ENCODE measurements around the gene OR2B2.

The OR2B2 gene

GRCh38 chr6:27899543-27899942, 12.7 kb downstream of the OR2B2 start:
- ATAC-seq (no peak), DNase-seq (ENCODE audit: low spot score in 2 of 2) (no peak)
- H3K4me1 Mint-ChIP-seq: peaks cover 10% of the 10 kb centered on the region
- H3K36me3 Mint-ChIP-seq: peaks cover 24% of the 10 kb centered on the region
- H3K9me3 Mint-ChIP-seq: no peaks in the 10 kb centered on the region
- no peak overlapping the region for H3K4me3 Mint-ChIP-seq
- H3K27ac Mint-ChIP-seq: no peak overlapping the region

- peaks cover 16% of the 10 kb centered on the region for H3K36me3 Mint-ChIP-seq
- peaks cover 17% of the 10 kb centered on the region for H3K4me1 Mint-ChIP-seq
These were observed 14.5 kb downstream of the OR2B2 start for GRCh38 chr6:27897580-27898206.

GRCh38 chr6:27896398-27896796, 15.8 kb downstream of the OR2B2 start:
- Mint-ChIP-seq H3K27ac (no peak overlapping the region), H3K9me3 (no peaks in the 10 kb centered on the region), H3K4me1 (peaks cover 20% of the 10 kb centered on the region), H3K4me3 (no peak overlapping the region), H3K36me3 (peaks cover 5% of the 10 kb centered on the region)
- ATAC-seq: no peak
- DNase-seq (ENCODE audit: low spot score in 2 of 2): no peak

More at GRCh38 chr6:27897580-27898206, 14.5 kb downstream of the OR2B2 start:
- H3K4me3 Mint-ChIP-seq: no peak overlapping the region
- no peaks in the 10 kb centered on the region for H3K9me3 Mint-ChIP-seq
- no peak overlapping the region for H3K27ac Mint-ChIP-seq
- no peak for ATAC-seq
- no peak for DNase-seq (ENCODE audit: low spot score in 2 of 2)

- peaks cover 29% of the 10 kb centered on the region for H3K4me1 Mint-ChIP-seq
- H3K27ac Mint-ChIP-seq: no peak overlapping the region
- DNase-seq (ENCODE audit: low spot score in 2 of 2) (peak in 1 of 2 donors; percentile 76), ATAC-seq (peak; percentile 36)
- no peak overlapping the region for H3K4me3 Mint-ChIP-seq
- H3K36me3 Mint-ChIP-seq: no peaks in the 10 kb centered on the region
- no peaks in the 10 kb centered on the region for H3K9me3 Mint-ChIP-seq
These were observed 17.1 kb downstream of the OR2B2 start for GRCh38 chr6:27894839-27895762.

- Mint-ChIP-seq H3K9me3 (no peaks in the 10 kb centered on the region), H3K4me1 (peaks cover 37% of the 10 kb centered on the region), H3K36me3 (no peaks in the 10 kb centered on the region), H3K4me3 (no peak overlapping the region), H3K27ac (no peak overlapping the region)
- DNase-seq (ENCODE audit: low spot score in 2 of 2) (peak; percentile 62 to 88), ATAC-seq (peak; percentile 24)
These were observed 18.1 kb downstream of the OR2B2 start for GRCh38 chr6:27893836-27894807.

- DNase-seq (ENCODE audit: low spot score in 2 of 2) (peak; percentile 75 to 97), ATAC-seq (peak; percentile 76)
- Mint-ChIP-seq H3K4me1 (peaks cover 37% of the 10 kb centered on the region), H3K9me3 (no peaks in the 10 kb centered on the region), H3K27ac (no peak overlapping the region), H3K36me3 (no peaks in the 10 kb centered on the region), H3K4me3 (no peak overlapping the region)
These were observed 18.9 kb downstream of the OR2B2 start for GRCh38 chr6:27893059-27893835.

- peak; percentile 0 for ATAC-seq
- Mint-ChIP-seq H3K4me1 (peaks cover 37% of the 10 kb centered on the region), H3K9me3 (no peaks in the 10 kb centered on the region), H3K4me3 (no peak overlapping the region), H3K27ac (no peak overlapping the region), H3K36me3 (no peaks in the 10 kb centered on the region)
- no peak for DNase-seq (ENCODE audit: low spot score in 2 of 2)
These were observed 19.5 kb downstream of the OR2B2 start for GRCh38 chr6:27892649-27893058.

GRCh38 chr6:27891320-27891875, 20.8 kb downstream of the OR2B2 start:
- Mint-ChIP-seq H3K4me3 (no peak overlapping the region), H3K4me1 (peaks cover 37% of the 10 kb centered on the region)

GRCh38 chr6:27890445-27891319, 21.5 kb downstream of the OR2B2 start:
- Mint-ChIP-seq H3K27ac (no peak overlapping the region), H3K36me3 (no peaks in the 10 kb centered on the region), H3K9me3 (no peaks in the 10 kb centered on the region), H3K4me1 (peaks cover 37% of the 10 kb centered on the region), H3K4me3 (no peak overlapping the region)
- peak; percentile 75 for ATAC-seq
- peak; percentile 70 to 93 for DNase-seq (ENCODE audit: low spot score in 2 of 2)

More at GRCh38 chr6:27891320-27891875, 20.8 kb downstream of the OR2B2 start:
- Mint-ChIP-seq H3K36me3 (no peaks in the 10 kb centered on the region), H3K27ac (no peak overlapping the region), H3K9me3 (no peaks in the 10 kb centered on the region)
- ATAC-seq (no peak), DNase-seq (ENCODE audit: low spot score in 2 of 2) (no peak)

- DNase-seq (ENCODE audit: low spot score in 2 of 2) (no peak), ATAC-seq (no peak)
- Mint-ChIP-seq H3K27ac (no peak overlapping the region), H3K4me3 (no peak overlapping the region), H3K36me3 (no peaks in the 10 kb centered on the region), H3K9me3 (no peaks in the 10 kb centered on the region), H3K4me1 (peaks cover 37% of the 10 kb centered on the region)
These were observed 22.4 kb downstream of the OR2B2 start for GRCh38 chr6:27889628-27890444.

GRCh38 chr6:27889275-27889627, 22.9 kb downstream of the OR2B2 start:
- ATAC-seq (no peak), DNase-seq (ENCODE audit: low spot score in 2 of 2) (no peak)
- Mint-ChIP-seq H3K36me3 (no peaks in the 10 kb centered on the region), H3K9me3 (no peaks in the 10 kb centered on the region), H3K27ac (no peak overlapping the region), H3K4me1 (peaks cover 37% of the 10 kb centered on the region), H3K4me3 (no peak overlapping the region)

- H3K27ac Mint-ChIP-seq: no peak overlapping the region
- H3K4me3 Mint-ChIP-seq: no peak overlapping the region
- H3K4me1 Mint-ChIP-seq: peaks cover 35% of the 10 kb centered on the region
These were observed 23.6 kb downstream of the OR2B2 start for GRCh38 chr6:27888566-27888965.

GRCh38 chr6:27886073-27886472, 26.1 kb downstream of the OR2B2 start:
- Mint-ChIP-seq H3K4me3 (no peak overlapping the region), H3K36me3 (no peaks in the 10 kb centered on the region), H3K4me1 (peaks cover 13% of the 10 kb centered on the region), H3K9me3 (no peaks in the 10 kb centered on the region), H3K27ac (no peak overlapping the region)
- ATAC-seq (no peak), DNase-seq (ENCODE audit: low spot score in 2 of 2) (no peak)

More at GRCh38 chr6:27888566-27888965, 23.6 kb downstream of the OR2B2 start:
- Mint-ChIP-seq H3K9me3 (no peaks in the 10 kb centered on the region), H3K36me3 (no peaks in the 10 kb centered on the region)
- ATAC-seq: no peak
- no peak for DNase-seq (ENCODE audit: low spot score in 2 of 2)
